ENCODE results near the gene ISL1. TPM values are rescaled to one million over a fixed set of nuclear protein-coding genes. Genes with fewer than 3 reads are reported as not detected.

ISL1 gene
- total RNA-seq, 1 experiment from 2014 or later = 1.3 TPM

DNA sequence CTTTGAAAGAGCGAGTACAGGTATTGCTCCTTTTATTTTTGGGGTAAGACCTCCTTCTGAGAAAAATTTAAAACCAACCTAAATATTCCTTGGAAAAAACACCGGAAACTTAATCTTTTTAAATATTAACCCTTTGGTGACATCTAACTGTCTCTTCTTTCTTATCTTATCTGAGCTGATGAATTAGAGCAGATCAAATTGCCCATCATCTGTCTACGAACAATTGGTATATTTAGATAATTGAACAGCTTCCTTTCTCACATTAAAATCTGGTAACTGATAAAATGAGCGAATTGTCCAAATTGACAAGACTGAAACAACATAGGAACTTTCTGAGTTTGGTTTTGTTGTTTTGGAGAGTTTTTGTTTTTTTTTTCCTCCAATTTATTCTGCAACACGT, 2.0 kb downstream of the ISL1 start:
- CTCF ChIA-PET = no interaction called here
- RAD21 ChIA-PET (ENCODE audit: low non-redundant PET in 1 of 2, low total read pairs in 2 of 2, uncharacterized antibody in 2 of 2, unreplicated experiment in 2 of 2) = no interaction called here
- H3K27ac ChIP-seq (ENCODE audit: low read depth, low read length) = no peak overlapping the region
- H4K20me1 ChIP-seq (ENCODE audit: insufficient read depth) = no peaks in the 10 kb centered on the region
- DNase-seq (ENCODE audit: low read depth, low spot score) (no peak), ATAC-seq (no peak)
- no peak for TF ChIP-seq ZFX (IDR thresholded peaks at IDR 0.05)
- no peak for TF ChIP-seq JUND (IDR thresholded peaks at IDR 0.05)
- no peak for TF ChIP-seq REST (IDR thresholded peaks at IDR 0.05; ENCODE audit: low read depth)
- TF ChIP-seq POLR2A (IDR thresholded peaks at IDR 0.05; ENCODE audit: borderline replicate concordance, extremely low read depth, insufficient read depth, insufficient read length) = no peak
- no peak for TF ChIP-seq EZH2phosphoT487 (IDR thresholded peaks at IDR 0.05; ENCODE audit: borderline replicate concordance)
- no peak for TF ChIP-seq CEBPB (IDR thresholded peaks at IDR 0.05; ENCODE audit: low read depth)
- TF ChIP-seq FOSL1 (IDR thresholded peaks at IDR 0.05; ENCODE audit: low read depth) = no peak
- TF ChIP-seq ZNF274 (IDR thresholded peaks at IDR 0.05; ENCODE audit: low read depth, low read length) = no peak
- no peak for TF ChIP-seq EGR1 (IDR thresholded peaks at IDR 0.05; ENCODE audit: low read depth)
- BruUV-seq (replicated peaks) = no TSS peak
- H3K9me3 ChIP-seq (ENCODE audit: control insufficient read depth in 1 of 2, insufficient read depth in 1 of 2, low read depth in 1 of 2, low read length in 2 of 2) = no peaks in the 10 kb centered on the region
- H2AFZ ChIP-seq (ENCODE audit: low read depth, low read length, poor library complexity, severe bottlenecking) = no peak overlapping the region
- no peaks in the 10 kb centered on the region for H3K36me3 ChIP-seq (ENCODE audit: control insufficient read depth in 1 of 2, insufficient read depth in 2 of 2, low read length in 2 of 2)
- H3K9ac ChIP-seq (ENCODE audit: low read length) = no peak overlapping the region
- POLR2A ChIA-PET = no interaction called here
- intact Hi-C loops (cut with micrococcal nuclease) = no loop called here
- no peaks in the 10 kb centered on the region for H3K9me2 ChIP-seq (ENCODE audit: insufficient read depth)
- no peaks in the 10 kb centered on the region for H3K79me2 ChIP-seq (ENCODE audit: insufficient read depth, low read length)
- no peak overlapping the region for H3K4me3 ChIP-seq (replicated peaks in 1 of 2; ENCODE audit: low read depth in 1 of 2, low read length in 2 of 2)
- no peaks in the 10 kb centered on the region; a peak in 1 of 4 replicates for H3K4me1 ChIP-seq (ENCODE audit: control insufficient read depth in 1 of 2, insufficient read depth in 2 of 2, low read length in 2 of 2)
- H3K4me2 ChIP-seq (ENCODE audit: low read length) = no peak overlapping the region
- H3K27me3 ChIP-seq (ENCODE audit: insufficient read depth, low read length) = no peaks in the 10 kb centered on the region

Measured in HCT116 (cell line).